ENCODE measurements around the gene OR10K2.
"Not testable (repeated sequence)": the region's sequence is repeated elsewhere in the genome, so short reads cannot be mapped to it uniquely, and the experiment has no call there.

OR10K2 gene

DNA sequence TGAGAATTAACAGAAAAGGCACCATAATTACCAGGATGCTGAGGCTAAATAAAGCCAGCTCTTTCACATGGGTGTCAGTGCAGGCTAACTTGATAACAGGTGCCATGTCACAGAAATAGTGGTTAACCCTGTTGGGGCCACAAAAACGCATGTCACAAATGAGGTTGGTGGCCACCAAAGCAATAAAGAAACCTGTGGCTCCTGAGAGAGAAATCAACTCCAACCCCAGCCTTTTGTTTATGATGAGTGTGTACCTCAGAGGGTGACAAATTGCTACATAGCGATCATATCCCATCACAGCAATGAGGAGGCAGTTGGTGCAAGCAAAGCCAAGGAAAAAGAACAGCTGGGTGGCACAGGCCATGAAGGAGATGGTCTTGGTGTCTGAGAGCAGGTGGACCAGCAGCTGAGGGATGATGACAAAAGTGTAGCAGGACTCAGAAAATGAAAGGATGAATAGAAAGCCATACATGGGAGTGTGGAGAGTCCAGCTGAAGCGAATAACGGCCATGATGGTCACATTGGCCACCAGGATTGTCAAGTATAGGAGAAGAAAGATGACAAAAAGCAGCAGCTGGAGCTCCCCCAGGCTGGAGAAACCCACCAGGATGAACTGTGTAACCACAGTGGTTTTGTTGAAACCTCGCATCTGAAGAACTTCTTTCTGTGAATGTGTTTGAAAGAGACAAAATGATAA is 27.1 kb downstream of the OR10K2 start, which contains the start of gene OR10T2:
Gene OR10T2 (minus strand): TSS at position 649 of the 697 bp plus-strand sequence. CDS start 0 bp downstream, at position 649.
- Mint-ChIP-seq H3K4me1 (peaks cover 8% of the 10 kb centered on the region), H3K27ac (no peak within 1 kb of the TSS), H3K27me3 (peaks cover 22% of the 10 kb centered on the region), H3K36me3 (ENCODE audit: low read depth) (no peaks in the 10 kb centered on the region), H3K4me3 (no peak within 1 kb of the TSS), H3K9me3 (no peaks in the 10 kb centered on the region)
- DNase-seq = no peak
- ATAC-seq = peak; percentile 43

DNA sequence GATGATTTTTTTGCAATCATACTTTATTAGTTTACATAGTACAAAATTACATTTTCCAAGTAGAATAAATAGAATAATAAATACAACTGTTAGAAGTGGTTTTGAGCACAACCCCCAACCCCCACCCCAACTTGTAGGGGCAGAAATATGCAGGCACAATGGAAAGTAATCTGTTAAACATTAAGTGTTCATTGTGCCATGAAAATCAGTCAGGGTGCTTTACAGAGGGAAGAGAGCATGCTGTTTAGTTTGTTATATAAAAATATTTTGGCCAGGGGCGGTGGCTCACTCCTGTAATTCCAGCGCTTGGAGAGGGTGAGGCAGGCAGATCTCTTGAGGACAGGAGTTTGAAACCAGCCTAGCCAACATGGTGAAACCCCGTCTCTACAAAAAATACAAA is 29.4 kb downstream of the OR10K2 start:
- H3K27ac Mint-ChIP-seq = no peak overlapping the region
- H3K9me3 Mint-ChIP-seq = no peaks in the 10 kb centered on the region
- no peak for ATAC-seq
- no peak overlapping the region for H3K4me3 Mint-ChIP-seq
- H3K4me1 Mint-ChIP-seq = peaks cover 8% of the 10 kb centered on the region
- no peak for DNase-seq
- H3K27me3 Mint-ChIP-seq = peaks cover 22% of the 10 kb centered on the region
- H3K36me3 Mint-ChIP-seq (ENCODE audit: low read depth) = no peaks in the 10 kb centered on the region

DNA sequence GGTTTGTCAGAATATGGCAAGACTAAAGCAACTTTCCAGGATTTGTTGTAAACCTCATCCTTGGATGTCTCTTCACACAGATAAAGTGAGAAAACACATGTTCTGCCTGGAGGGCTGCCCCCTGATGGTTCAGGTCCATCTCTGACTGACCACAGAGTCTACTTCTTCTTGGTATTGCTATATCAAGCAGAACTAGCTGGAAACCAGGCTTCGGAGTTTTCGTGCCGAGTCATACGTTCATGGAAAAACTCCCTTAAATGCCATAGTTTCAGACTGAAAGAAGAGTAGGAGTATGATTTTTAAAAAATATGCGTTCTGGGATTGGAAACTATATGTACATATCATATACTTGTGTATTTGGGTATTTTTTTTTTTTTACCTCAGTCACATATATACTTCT is 32.6 kb downstream of the OR10K2 start:
- H3K36me3 Mint-ChIP-seq (ENCODE audit: low read depth) = no peaks in the 10 kb centered on the region
- H3K9me3 Mint-ChIP-seq = no peaks in the 10 kb centered on the region
- DNase-seq (no peak), ATAC-seq (no peak)
- H3K4me3 Mint-ChIP-seq = no peak overlapping the region
- H3K27ac Mint-ChIP-seq = no peak overlapping the region
- H3K4me1 Mint-ChIP-seq = peaks cover 4% of the 10 kb centered on the region
- H3K27me3 Mint-ChIP-seq = peaks cover 13% of the 10 kb centered on the region

DNA sequence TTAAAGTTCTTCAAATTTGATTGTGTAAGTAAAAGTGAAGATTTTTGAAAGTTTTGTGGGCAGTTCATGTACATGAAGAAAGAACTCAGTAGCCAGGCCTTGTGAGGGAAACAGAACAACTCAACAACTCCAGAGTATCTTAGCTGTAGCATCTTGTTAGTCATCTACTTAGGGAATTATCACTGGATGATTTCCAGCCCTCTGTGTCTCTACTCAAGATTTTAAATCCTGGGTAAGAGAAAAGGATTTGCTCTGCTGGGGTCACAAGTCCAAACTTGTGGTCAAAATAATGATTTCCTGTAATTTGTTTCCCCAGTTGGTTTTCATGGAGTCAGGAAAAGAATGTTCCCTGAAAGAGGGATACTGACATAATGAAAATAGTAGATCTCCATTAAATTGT is 34.9 kb downstream of the OR10K2 start:
- H3K27me3 Mint-ChIP-seq = peaks cover 13% of the 10 kb centered on the region
- no peaks in the 10 kb centered on the region for H3K9me3 Mint-ChIP-seq
- H3K36me3 Mint-ChIP-seq (ENCODE audit: low read depth) = peaks cover 2% of the 10 kb centered on the region
- H3K4me3 Mint-ChIP-seq = no peak overlapping the region
- no peak overlapping the region for H3K27ac Mint-ChIP-seq
- ATAC-seq (no peak), DNase-seq (no peak)
- peaks cover 3% of the 10 kb centered on the region for H3K4me1 Mint-ChIP-seq

DNA sequence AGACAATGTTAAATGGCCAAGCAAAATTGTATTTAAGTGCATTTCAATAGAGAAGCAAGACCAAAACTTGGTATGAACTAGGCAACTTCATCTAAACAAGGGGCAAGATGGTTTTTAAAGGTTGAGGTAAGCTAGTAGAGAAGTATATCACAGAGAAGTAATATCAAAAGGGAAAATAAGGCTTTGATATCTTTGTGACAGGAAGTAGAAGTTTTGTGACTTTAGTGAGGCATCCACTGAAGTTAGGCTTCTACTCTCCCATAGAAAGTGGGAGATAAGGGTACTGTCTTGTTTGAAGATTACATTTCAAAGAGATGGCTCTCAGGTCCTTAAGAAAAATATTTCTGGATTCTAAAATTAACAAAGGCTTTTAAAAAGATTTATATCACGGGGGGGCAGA is 35.7 kb downstream of the OR10K2 start:
- Mint-ChIP-seq H3K4me3 (no peak overlapping the region), H3K27me3 (peaks cover 12% of the 10 kb centered on the region), H3K9me3 (no peaks in the 10 kb centered on the region), H3K4me1 (peaks cover 3% of the 10 kb centered on the region), H3K27ac (no peak overlapping the region), H3K36me3 (ENCODE audit: low read depth) (peaks cover 2% of the 10 kb centered on the region)
- ATAC-seq = no peak
- no peak for DNase-seq

DNA sequence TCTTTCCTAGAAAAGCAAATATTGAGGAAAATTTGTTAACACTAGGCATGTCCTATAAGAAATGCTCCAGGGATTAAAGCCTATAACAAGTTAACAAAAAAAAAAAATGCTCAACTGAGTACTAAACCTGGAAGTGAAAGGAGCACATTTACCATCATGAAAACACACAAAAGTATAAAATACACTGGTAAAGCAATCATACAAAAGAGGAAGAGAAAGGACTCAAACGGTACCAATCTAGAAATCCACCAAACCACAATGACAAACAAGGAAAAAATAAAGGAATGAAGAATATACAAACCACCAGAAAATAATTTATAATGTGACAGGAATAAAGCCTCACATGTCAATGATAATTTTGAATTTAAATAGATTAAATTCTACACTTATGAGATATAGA is 51.2 kb downstream of the OR10K2 start:
- no peak for DNase-seq
- Mint-ChIP-seq H3K4me1 (peaks cover 14% of the 10 kb centered on the region), H3K4me3 (no peak overlapping the region), H3K9me3 (peaks cover 29% of the 10 kb centered on the region), H3K27ac (no peak overlapping the region), H3K36me3 (ENCODE audit: low read depth) (peaks cover 3% of the 10 kb centered on the region), H3K27me3 (peaks cover 20% of the 10 kb centered on the region)
- ATAC-seq = no peak

DNA sequence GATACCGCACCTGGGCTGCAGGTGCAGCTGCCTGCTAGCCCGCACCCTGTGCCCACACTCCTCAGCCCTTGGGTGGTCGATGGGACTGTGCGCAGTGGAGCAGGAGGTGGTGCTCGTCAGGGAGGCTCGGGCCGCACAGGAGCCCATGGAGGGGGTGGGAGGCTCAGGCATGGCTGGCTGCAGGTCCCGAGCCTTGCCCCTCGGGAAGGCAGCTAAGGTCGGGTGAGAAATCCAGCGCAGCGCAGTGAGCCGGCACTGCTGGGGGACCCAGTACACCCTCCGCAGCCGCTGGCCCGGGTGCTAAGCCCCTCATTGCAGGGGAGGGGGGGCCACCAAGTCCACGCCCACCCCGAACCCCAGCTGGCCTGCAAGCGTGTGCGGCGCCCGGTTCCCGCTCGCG is 51.9 kb downstream of the OR10K2 start:
- H3K27me3 Mint-ChIP-seq = peaks cover 25% of the 10 kb centered on the region
- not testable (repeated sequence) for H3K36me3 Mint-ChIP-seq (ENCODE audit: low read depth); H3K4me3 Mint-ChIP-seq; DNase-seq; ATAC-seq; H3K27ac Mint-ChIP-seq
- peaks cover 14% of the 10 kb centered on the region for H3K4me1 Mint-ChIP-seq
- peaks cover 29% of the 10 kb centered on the region for H3K9me3 Mint-ChIP-seq

DNA sequence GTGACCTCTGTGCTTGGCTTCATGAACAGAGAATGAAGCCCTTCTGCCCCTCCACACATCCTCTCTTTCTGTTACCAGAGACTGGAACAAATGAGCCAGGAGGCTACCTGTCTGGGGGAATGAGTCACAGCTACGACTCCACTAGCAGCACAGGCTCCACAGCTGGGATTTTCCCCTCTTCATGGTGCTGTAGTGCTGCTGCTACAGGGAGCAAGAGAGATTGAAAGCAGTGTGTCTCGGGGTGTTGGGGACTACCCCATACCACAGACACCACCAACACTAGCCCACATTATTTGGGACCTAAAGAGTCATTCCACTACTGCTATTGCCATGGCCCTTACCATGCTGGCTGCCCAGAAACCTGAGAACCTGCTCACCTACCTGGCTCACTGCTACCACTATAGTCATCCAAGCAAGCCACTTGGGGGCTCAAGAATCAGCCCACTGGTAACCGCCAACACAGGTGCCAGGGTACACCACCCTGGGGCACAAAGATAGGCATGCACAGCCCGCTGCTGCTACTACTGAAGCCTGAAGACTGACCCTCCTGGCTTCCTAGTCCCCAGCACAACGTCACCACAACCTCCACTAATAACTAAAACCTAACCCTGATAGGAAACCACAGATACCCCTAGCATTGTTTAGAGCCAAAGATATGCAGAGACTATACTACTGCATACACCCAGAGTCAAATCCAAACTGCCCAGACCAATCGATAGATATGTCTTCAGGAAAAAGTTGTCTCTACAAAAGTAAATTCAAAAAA is 54.7 kb downstream of the OR10K2 start:
- Mint-ChIP-seq H3K27me3 (peaks cover 17% of the 10 kb centered on the region), H3K9me3 (peaks cover 25% of the 10 kb centered on the region)
- peak; percentile 100 for ATAC-seq

More for the DNA sequence above, 54.7 kb downstream of the OR10K2 start:
- peak; percentile 50 for DNase-seq
- peak overlapping the region; percentile 61 for H3K27ac Mint-ChIP-seq
- H3K36me3 Mint-ChIP-seq (ENCODE audit: low read depth) = peaks cover 3% of the 10 kb centered on the region
- H3K4me3 Mint-ChIP-seq = no peak overlapping the region
- peaks cover 16% of the 10 kb centered on the region for H3K4me1 Mint-ChIP-seq
